Astrocyte (in vitro differentiated cells and primary cell): ENCODE measurements around the gene HRC. TPM values are rescaled to one million over a fixed set of nuclear protein-coding genes. Genes with fewer than 3 reads are reported as not detected.

ENCODE experiments used
- DNase-seq: peaks from one replicate; pipeline ENCODE4 v3.0.0-alpha.2; 2010; ENCODE audit warnings: low read depth
- FAIRE-seq: peaks from 2 replicates; lab custom pipeline; 2011; peaks lifted over from hg19 to GRCh38; lab: Jason Lieb, UNC
- H2AFZ ChIP-seq: 2 replicates; pipeline ENCODE4 v1.6.0; 2012; ENCODE audit warnings: low read depth, low read length, inconsistent platforms
- H3K27ac ChIP-seq: 2 replicates; pipeline ENCODE4 v1.5.1; 2011; ENCODE audit warnings: low read depth, low read length, inconsistent platforms
- H3K27me3 ChIP-seq: 2 replicates; pipeline ENCODE4 v1.6.0; 2011; ENCODE audit warnings: low read length, inconsistent platforms; ENCODE audit not compliant: insufficient read depth
- H3K36me3 ChIP-seq: 2 replicates; pipeline ENCODE4 v1.5.1; 2011; ENCODE audit warnings: low read length, inconsistent platforms; ENCODE audit not compliant: insufficient read depth
- H3K4me1 ChIP-seq: 2 replicates; pipeline ENCODE4 v1.5.1; 2011; ENCODE audit warnings: low read length, inconsistent platforms; ENCODE audit not compliant: insufficient read depth
- H3K4me2 ChIP-seq: 2 replicates; pipeline ENCODE4 v1.6.0; 2012; ENCODE audit warnings: low read length, inconsistent platforms
- H3K4me3 ChIP-seq: 2 replicates; pipeline ENCODE4 v1.5.1; 2011; ENCODE audit warnings: low read depth, mild to moderate bottlenecking, low read length, inconsistent platforms; ENCODE audit not compliant: insufficient read depth
- H3K79me2 ChIP-seq: 2 replicates; pipeline ENCODE4 v1.6.0; 2012; ENCODE audit warnings: mild to moderate bottlenecking, low read length, inconsistent platforms; ENCODE audit not compliant: insufficient read depth
- H3K9ac ChIP-seq: 2 replicates; pipeline ENCODE4 v1.6.0; 2012; ENCODE audit warnings: mild to moderate bottlenecking, low read length, inconsistent platforms
- H3K9me3 ChIP-seq: 2 replicates; pipeline ENCODE4 v1.5.1; 2012; ENCODE audit warnings: low read depth, mild to moderate bottlenecking, low read length, inconsistent platforms; ENCODE audit not compliant: insufficient read depth
- H4K20me1 ChIP-seq: 2 replicates; pipeline ENCODE4 v1.6.0; 2012; ENCODE audit warnings: low read length, inconsistent platforms; ENCODE audit not compliant: insufficient read depth
- H3K27ac Mint-ChIP-seq: one replicate; pipeline ENCODE4 v1.8.0; 2021; ENCODE audit warnings: mild to moderate bottlenecking, mixed read lengths; ENCODE audit not compliant: unreplicated experiment
- H3K27me3 Mint-ChIP-seq: one replicate; pipeline ENCODE4 v1.8.0; 2021; ENCODE audit warnings: low read depth, mixed read lengths; ENCODE audit not compliant: unreplicated experiment
- H3K36me3 Mint-ChIP-seq: one replicate; pipeline ENCODE4 v1.8.0; 2021; ENCODE audit warnings: low read depth, mixed read lengths; ENCODE audit not compliant: unreplicated experiment
- H3K4me1 Mint-ChIP-seq: one replicate; pipeline ENCODE4 v1.8.0; 2021; ENCODE audit warnings: low read depth, mixed read lengths; ENCODE audit not compliant: unreplicated experiment
- H3K4me3 Mint-ChIP-seq: one replicate; pipeline ENCODE4 v1.8.0; 2021; ENCODE audit warnings: mild to moderate bottlenecking, moderate library complexity, mixed read lengths; ENCODE audit not compliant: unreplicated experiment
- H3K9me3 Mint-ChIP-seq: one replicate; pipeline ENCODE4 v1.8.0; 2021; ENCODE audit warnings: mild to moderate bottlenecking, mixed read lengths; ENCODE audit not compliant: unreplicated experiment
- CTCF ChIP-seq: IDR thresholded peaks from 2 replicates; pipeline ENCODE4 v1.5.1; 2011; ENCODE audit warnings: low read depth, mild to moderate bottlenecking, inconsistent platforms, low read length, moderate library complexity; ENCODE audit not compliant: insufficient read depth
- EZH2 ChIP-seq: IDR thresholded peaks from 2 replicates; pipeline ENCODE4 v1.6.1; 2012; ENCODE audit warnings: mild to moderate bottlenecking, low read length, inconsistent platforms; ENCODE audit not compliant: insufficient read depth
- total RNA-seq: library from RNA; stranded (reverse); gene quantifications from 2 replicates; pipeline ENCODE4 v1.2.1, GENCODE V29; 2021

The HRC gene
- total RNA-seq, 1 donor from 2014 or later, result not detected

DNA sequence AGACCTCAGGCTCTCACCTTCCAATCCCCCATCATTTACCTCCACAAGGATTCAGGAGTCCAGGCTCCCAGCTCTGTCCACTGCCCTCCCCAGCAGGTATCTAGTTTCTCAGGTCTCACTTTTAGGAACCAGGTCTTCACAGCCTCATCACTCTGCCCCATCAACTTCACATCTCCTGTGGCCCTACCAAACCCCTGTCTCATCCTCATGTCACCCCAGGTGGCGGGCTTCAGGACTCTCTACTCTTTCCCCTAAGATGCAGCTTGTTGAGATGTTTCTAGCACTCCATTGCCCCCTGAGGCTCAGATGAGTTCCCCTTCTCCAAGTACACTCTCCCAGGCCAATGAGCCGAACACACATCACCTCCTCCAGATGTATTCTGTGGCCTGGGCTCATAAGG lies 34.3 kb downstream of the HRC start:
- peak overlapping the region; percentile 27 for H3K27ac Mint-ChIP-seq
- no peak overlapping the region for H3K4me2 ChIP-seq
- peaks cover 15% of the 10 kb centered on the region for H4K20me1 ChIP-seq
- H3K9me3 ChIP-seq, result no peaks in the 10 kb centered on the region
- H3K4me3 Mint-ChIP-seq, result peak overlapping the region; percentile 51
- H3K27me3 Mint-ChIP-seq, result peaks cover 20% of the 10 kb centered on the region
- TF ChIP-seq EZH2 (no peak), CTCF (no peak)
- H3K9me3 Mint-ChIP-seq, result no peaks in the 10 kb centered on the region
- H3K4me3 ChIP-seq, result no peak overlapping the region
- H3K9ac ChIP-seq, result no peak overlapping the region
- peaks cover 9% of the 10 kb centered on the region for H3K27me3 ChIP-seq
- DNase-seq (no peak), FAIRE-seq (no peak)
- H3K4me1 ChIP-seq, result peaks cover 12% of the 10 kb centered on the region
- peaks cover 7% of the 10 kb centered on the region for H3K36me3 Mint-ChIP-seq
- H3K79me2 ChIP-seq, result no peaks in the 10 kb centered on the region
- H3K27ac ChIP-seq, result no peak overlapping the region
- H3K36me3 ChIP-seq, result no peaks in the 10 kb centered on the region
- H3K4me1 Mint-ChIP-seq, result peaks cover 7% of the 10 kb centered on the region
- H2AFZ ChIP-seq, result no peak overlapping the region

GRCh38 chr19:49120325-49120683 lies 34.9 kb downstream of the HRC start:
- no peaks in the 10 kb centered on the region for H3K9me3 ChIP-seq
- Mint-ChIP-seq H3K36me3 (peaks cover 7% of the 10 kb centered on the region), H3K27me3 (peaks cover 20% of the 10 kb centered on the region)

More at GRCh38 chr19:49120325-49120683, 34.9 kb downstream of the HRC start:
- Histone ChIP-seq H3K79me2 (no peaks in the 10 kb centered on the region), H3K4me1 (peaks cover 12% of the 10 kb centered on the region), H3K27ac (no peak overlapping the region), H3K27me3 (peaks cover 9% of the 10 kb centered on the region), H3K36me3 (no peaks in the 10 kb centered on the region), H4K20me1 (peaks cover 17% of the 10 kb centered on the region), H3K9ac (no peak overlapping the region), H2AFZ (no peak overlapping the region), H3K4me2 (peak overlapping the region; percentile 94), H3K4me3 (no peak overlapping the region)
- no peak for TF ChIP-seq EZH2
- TF ChIP-seq CTCF, result no peak
- H3K27ac Mint-ChIP-seq, result peak overlapping the region; percentile 27
- FAIRE-seq, result no peak
- no peaks in the 10 kb centered on the region for H3K9me3 Mint-ChIP-seq
- no peak for DNase-seq
- peaks cover 7% of the 10 kb centered on the region for H3K4me1 Mint-ChIP-seq
- peak overlapping the region; percentile 51 for H3K4me3 Mint-ChIP-seq
